Fibroblast of pulmonary artery (primary cell): Measurements from ENCODE around the gene MPL.

Experiments used
- DNase-seq: peaks from one replicate; pipeline ENCODE4 v3.0.0-alpha.2; 2010; ENCODE audit warnings: low read depth
- H3K4me3 ChIP-seq: replicated peaks from 2 replicates; pipeline ENCODE4 v1.5.1; 2011; ENCODE audit warnings: low read depth, mild to moderate bottlenecking, control low read depth, low read length, moderate library complexity
- TF ChIP-seq, protein P1 (sequence below): IDR thresholded peaks from 2 replicates; pipeline ENCODE4 v1.5.1; 2011; ENCODE audit warnings: mild to moderate bottlenecking, control low read depth, low read length, inconsistent platforms; ENCODE audit errors: missing control alignments

Gene MPL

DNA sequence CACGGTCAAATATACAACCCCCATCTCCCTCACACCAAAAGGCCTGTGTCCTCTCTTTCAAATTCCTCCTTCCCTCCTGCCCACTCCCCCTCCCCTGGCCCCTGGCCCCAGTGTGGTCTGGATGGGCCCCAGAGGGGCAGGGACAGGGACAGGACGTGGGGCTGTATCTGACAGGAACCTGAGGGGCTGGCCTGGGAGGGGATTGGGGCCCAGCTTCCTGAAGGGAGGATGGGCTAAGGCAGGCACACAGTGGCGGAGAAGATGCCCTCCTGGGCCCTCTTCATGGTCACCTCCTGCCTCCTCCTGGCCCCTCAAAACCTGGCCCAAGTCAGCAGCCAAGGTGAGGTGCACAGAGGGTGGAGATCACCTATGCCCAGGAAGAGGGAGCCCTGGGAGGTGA, at the start of gene MPL:
Gene MPL (plus strand): TSS at position 231 of the 400 bp plus-strand sequence. CDS start 31 bp downstream, at position 262.
- H3K4me3 ChIP-seq, result no peak within 1 kb of the TSS
- TF ChIP-seq, protein P1, sequence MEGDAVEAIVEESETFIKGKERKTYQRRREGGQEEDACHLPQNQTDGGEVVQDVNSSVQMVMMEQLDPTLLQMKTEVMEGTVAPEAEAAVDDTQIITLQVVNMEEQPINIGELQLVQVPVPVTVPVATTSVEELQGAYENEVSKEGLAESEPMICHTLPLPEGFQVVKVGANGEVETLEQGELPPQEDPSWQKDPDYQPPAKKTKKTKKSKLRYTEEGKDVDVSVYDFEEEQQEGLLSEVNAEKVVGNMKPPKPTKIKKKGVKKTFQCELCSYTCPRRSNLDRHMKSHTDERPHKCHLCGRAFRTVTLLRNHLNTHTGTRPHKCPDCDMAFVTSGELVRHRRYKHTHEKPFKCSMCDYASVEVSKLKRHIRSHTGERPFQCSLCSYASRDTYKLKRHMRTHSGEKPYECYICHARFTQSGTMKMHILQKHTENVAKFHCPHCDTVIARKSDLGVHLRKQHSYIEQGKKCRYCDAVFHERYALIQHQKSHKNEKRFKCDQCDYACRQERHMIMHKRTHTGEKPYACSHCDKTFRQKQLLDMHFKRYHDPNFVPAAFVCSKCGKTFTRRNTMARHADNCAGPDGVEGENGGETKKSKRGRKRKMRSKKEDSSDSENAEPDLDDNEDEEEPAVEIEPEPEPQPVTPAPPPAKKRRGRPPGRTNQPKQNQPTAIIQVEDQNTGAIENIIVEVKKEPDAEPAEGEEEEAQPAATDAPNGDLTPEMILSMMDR, result no peak
- no peak for DNase-seq

GRCh38 chr1:43288058-43288784, 49.4 kb upstream of the MPL start:
- no peak for DNase-seq
- H3K4me3 ChIP-seq, result no peak overlapping the region
- TF ChIP-seq, protein P1, result no peak

- no peak overlapping the region for H3K4me3 ChIP-seq
- DNase-seq, result no peak
- TF ChIP-seq, protein P1, result no peak
These were observed 48.6 kb upstream of the MPL start for GRCh38 chr1:43288785-43289706.

GRCh38 chr1:43292216-43292615, 45.4 kb upstream of the MPL start:
- DNase-seq, result no peak
- TF ChIP-seq, protein P1, result no peak
- H3K4me3 ChIP-seq, result no peak overlapping the region

DNA sequence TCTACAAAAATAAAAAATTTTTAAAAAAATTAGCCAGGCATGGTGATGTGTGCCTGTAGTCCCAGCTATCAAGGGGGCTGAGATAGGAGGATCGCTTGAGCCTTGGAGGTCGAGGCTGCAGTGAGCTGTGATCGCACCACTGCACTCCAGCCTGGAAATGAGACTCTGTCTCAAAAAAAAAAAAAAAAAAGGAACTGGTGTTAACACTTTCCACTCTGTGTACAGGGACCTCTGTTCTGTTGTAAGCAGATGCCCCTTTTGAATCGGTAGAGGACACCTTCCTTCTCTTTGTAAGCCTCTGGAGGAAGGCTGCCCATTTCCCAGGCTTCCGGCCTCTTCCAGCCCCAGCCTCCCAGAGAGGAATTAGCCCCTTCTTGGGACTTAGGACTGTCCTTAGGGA, 44.9 kb upstream of the MPL start:
- TF ChIP-seq, protein P1, result no peak
- no peak overlapping the region for H3K4me3 ChIP-seq
- no peak for DNase-seq

- TF ChIP-seq, protein P1, result no peak
- no peak for DNase-seq
- no peak overlapping the region for H3K4me3 ChIP-seq
These were observed 44.4 kb upstream of the MPL start for GRCh38 chr1:43293176-43293575.
